ENCODE results near the gene NFATC4. TPM values are rescaled to one million over a fixed set of nuclear protein-coding genes. Genes with fewer than 3 reads are reported as not detected.
A peak's percentile ranks its signal among the peaks of the same experiment; 100 is the strongest.

The NFATC4 gene
- total RNA-seq, 1 donor from 2014 or later, result 56.6 TPM

- no peak for DNase-seq (ENCODE audit: low spot score, unreplicated experiment)
- Mint-ChIP-seq H3K36me3 (ENCODE audit: insufficient read depth) (no peaks in the 10 kb centered on the region), H3K4me1 (ENCODE audit: low read depth) (peaks cover 21% of the 10 kb centered on the region), H3K27ac (no peak overlapping the region), H3K27me3 (peaks cover 10% of the 10 kb centered on the region), H3K9me3 (ENCODE audit: low read depth) (no peaks in the 10 kb centered on the region), H3K4me3 (ENCODE audit: low read depth) (peak overlapping the region; percentile 48)
- no peak for TF ChIP-seq CTCF (IDR thresholded peaks at IDR 0.05; ENCODE audit: unreplicated experiment)
These were observed 29.8 kb downstream of the NFATC4 start for GRCh38 chr14:24397639-24398292.

GRCh38 chr14:24398293-24398652 lies 30.3 kb downstream of the NFATC4 start:
- H3K36me3 Mint-ChIP-seq (ENCODE audit: insufficient read depth), result no peaks in the 10 kb centered on the region
- H3K9me3 Mint-ChIP-seq (ENCODE audit: low read depth), result no peaks in the 10 kb centered on the region
- peak overlapping the region; percentile 48 for H3K4me3 Mint-ChIP-seq (ENCODE audit: low read depth)
- TF ChIP-seq CTCF (IDR thresholded peaks at IDR 0.05; ENCODE audit: unreplicated experiment), result no peak
- no peak for DNase-seq (ENCODE audit: low spot score, unreplicated experiment)
- no peak overlapping the region for H3K27ac Mint-ChIP-seq
- peaks cover 26% of the 10 kb centered on the region for H3K4me1 Mint-ChIP-seq (ENCODE audit: low read depth)
- peaks cover 10% of the 10 kb centered on the region for H3K27me3 Mint-ChIP-seq

GRCh38 chr14:24398653-24399446 lies 30.9 kb downstream of the NFATC4 start, which contains the start of gene NYNRIN:
Gene NYNRIN (plus strand): TSS chr14:24399003. CDS start chr14:24399247, 244 bp downstream.
- no peak for TF ChIP-seq CTCF (IDR thresholded peaks at IDR 0.05; ENCODE audit: unreplicated experiment)
- Mint-ChIP-seq H3K27me3 (peaks cover 10% of the 10 kb centered on the region), H3K36me3 (ENCODE audit: insufficient read depth) (no peaks in the 10 kb centered on the region), H3K27ac (peak within 1 kb of the TSS; percentile 76), H3K4me3 (ENCODE audit: low read depth) (peak within 1 kb of the TSS; percentile 88), H3K9me3 (ENCODE audit: low read depth) (no peaks in the 10 kb centered on the region), H3K4me1 (ENCODE audit: low read depth) (peaks cover 26% of the 10 kb centered on the region)
- DNase-seq (ENCODE audit: low spot score, unreplicated experiment), result peak; percentile 49

- no peak for TF ChIP-seq CTCF (IDR thresholded peaks at IDR 0.05; ENCODE audit: unreplicated experiment)
- peaks cover 26% of the 10 kb centered on the region for H3K4me1 Mint-ChIP-seq (ENCODE audit: low read depth)
- no peak for DNase-seq (ENCODE audit: low spot score, unreplicated experiment)
- peaks cover 7% of the 10 kb centered on the region for H3K27me3 Mint-ChIP-seq
- H3K36me3 Mint-ChIP-seq (ENCODE audit: insufficient read depth), result no peaks in the 10 kb centered on the region
- H3K4me3 Mint-ChIP-seq (ENCODE audit: low read depth), result peak overlapping the region; percentile 88
- peak overlapping the region; percentile 76 for H3K27ac Mint-ChIP-seq
- no peaks in the 10 kb centered on the region for H3K9me3 Mint-ChIP-seq (ENCODE audit: low read depth)
These were observed 31.5 kb downstream of the NFATC4 start for GRCh38 chr14:24399447-24399822.

GRCh38 chr14:24399999-24400718 lies 32.2 kb downstream of the NFATC4 start:
- Mint-ChIP-seq H3K27ac (no peak overlapping the region), H3K9me3 (ENCODE audit: low read depth) (no peaks in the 10 kb centered on the region), H3K36me3 (ENCODE audit: insufficient read depth) (no peaks in the 10 kb centered on the region), H3K4me1 (ENCODE audit: low read depth) (peaks cover 26% of the 10 kb centered on the region), H3K27me3 (peaks cover 7% of the 10 kb centered on the region), H3K4me3 (ENCODE audit: low read depth) (peak overlapping the region; percentile 88)
- DNase-seq (ENCODE audit: low spot score, unreplicated experiment), result no peak
- TF ChIP-seq CTCF (IDR thresholded peaks at IDR 0.05; ENCODE audit: unreplicated experiment), result no peak
